GM21360 (cell line): ENCODE results near the gene ATP9A.
"Not testable (repeated sequence)": the region's sequence is repeated elsewhere in the genome, so short reads cannot be mapped to it uniquely, and the experiment has no call there.

Experiments used
- ATAC-seq: cut with Tn5 transposase; IDR thresholded peaks from one replicate; pipeline ENCODE4 v1.9.1; 2021; ENCODE audit warnings: mild to moderate bottlenecking, moderate library complexity; ENCODE audit not compliant: unreplicated experiment

The ATP9A gene

GRCh38 chr20:51660672-51661608, 107.2 kb downstream of the ATP9A start:
- no peak for ATAC-seq

GRCh38 chr20:51659491-51660050, 108.6 kb downstream of the ATP9A start:
- no peak for ATAC-seq

GRCh38 chr20:51656726-51657260, 111.4 kb downstream of the ATP9A start:
- ATAC-seq: no peak

- not testable (repeated sequence) for ATAC-seq
Observed at GRCh38 chr20:51656089-51656488, 112.1 kb downstream of the ATP9A start.

- ATAC-seq: no peak
Observed at GRCh38 chr20:51654495-51654894, 113.7 kb downstream of the ATP9A start.

- ATAC-seq: no peak
Observed at GRCh38 chr20:51654060-51654459, 114.1 kb downstream of the ATP9A start.

GRCh38 chr20:51653226-51653625, 115.0 kb downstream of the ATP9A start:
- no peak for ATAC-seq

GRCh38 chr20:51651921-51652549, 116.2 kb downstream of the ATP9A start:
- no peak for ATAC-seq

GRCh38 chr20:51650685-51651134, 117.5 kb downstream of the ATP9A start:
- ATAC-seq: peak; percentile 75

- no peak for ATAC-seq
Observed at GRCh38 chr20:51648571-51648947, 119.6 kb downstream of the ATP9A start.

GRCh38 chr20:51647674-51648570, 120.3 kb downstream of the ATP9A start:
- ATAC-seq: no peak

- ATAC-seq: not testable (repeated sequence)
Observed at GRCh38 chr20:51643810-51644209, 124.4 kb downstream of the ATP9A start.

- no peak for ATAC-seq
Observed at GRCh38 chr20:51643390-51643789, 124.8 kb downstream of the ATP9A start.

GRCh38 chr20:51641866-51642265, 126.3 kb downstream of the ATP9A start:
- no peak for ATAC-seq

- no peak for ATAC-seq
Observed at GRCh38 chr20:51640743-51641142, 127.4 kb downstream of the ATP9A start.

- ATAC-seq: no peak
Observed at GRCh38 chr20:51639206-51639832, 128.9 kb downstream of the ATP9A start.

GRCh38 chr20:51637241-51637640, 130.9 kb downstream of the ATP9A start:
- ATAC-seq: no peak

GRCh38 chr20:51636123-51636522, 132.1 kb downstream of the ATP9A start:
- ATAC-seq: no peak

GRCh38 chr20:51635680-51636079, 132.5 kb downstream of the ATP9A start:
- no peak for ATAC-seq

GRCh38 chr20:51634877-51635276, 133.3 kb downstream of the ATP9A start:
- ATAC-seq: no peak
